Esophagus muscularis mucosa (tissue), 2 donors: ENCODE measurements around the gene CAGE1.

ENCODE experiments used
- POLR2A ChIP-seq: fragments of 450-650 bp; IDR thresholded peaks from one replicate; pipeline ENCODE4 v1.6.1; 2017; ENCODE audit warnings: antibody characterized with exemption, moderate library complexity, mild to moderate bottlenecking, low read depth
- POLR2AphosphoS5 ChIP-seq, 2 donors: sonication (generic); formaldehyde crosslinking; IDR thresholded peaks; one replicate each; pipeline ENCODE4 v1.6.1; 2017; ENCODE audit warnings: antibody characterized with exemption in 2 of 2

GRCh38 chr6:7301702-7302101 lies 87.8 kb downstream of the CAGE1 start:
- TF ChIP-seq POLR2A (no peak), POLR2AphosphoS5 (IDR thresholded peaks at IDR 0.05) (no peak)
